Hindlimb muscle (tissue), 1 donor: ENCODE results near the gene CDKN2A. TPM values are rescaled to one million over a fixed set of nuclear protein-coding genes. Genes with fewer than 3 reads are reported as not detected.
"Not testable (repeated sequence)": the region's sequence is repeated elsewhere in the genome, so short reads cannot be mapped to it uniquely, and the experiment has no call there.

Source experiments
- DNase-seq: peaks from one replicate; pipeline ENCODE4 v3.0.0-alpha.2; 2013
- polyA plus RNA-seq: library from polyadenylated mRNA; unstranded; fragments of 120-200 nt; gene quantifications from one replicate; pipeline ENCODE4 v1.2.1, GENCODE V29; 2013; ENCODE audit not compliant: insufficient read length

Gene CDKN2A
- polyA plus RNA-seq, 1 donor, result not detected

DNA sequence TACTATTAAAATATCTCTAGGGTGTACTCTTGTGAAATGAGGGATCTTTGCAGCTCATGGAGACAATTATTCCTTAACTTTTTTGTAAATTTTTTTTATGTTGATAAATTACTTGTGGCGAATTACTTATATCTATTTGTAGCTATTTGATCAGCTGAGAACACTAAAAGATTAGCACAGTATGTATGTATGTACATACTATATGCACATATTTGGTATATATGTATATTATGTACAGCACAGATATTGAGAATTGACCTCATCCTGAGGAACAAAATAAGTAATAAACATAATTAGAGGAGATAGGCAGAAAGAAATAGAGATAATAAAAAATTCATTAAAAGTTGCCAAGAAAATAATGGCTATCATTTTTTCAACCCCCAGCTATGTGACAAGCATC lies 11.8 kb downstream of the CDKN2A start:
- DNase-seq, result no peak

GRCh38 chr9:21976334-21976875 lies 17.8 kb downstream of the CDKN2A start:
- DNase-seq, result no peak

GRCh38 chr9:21974722-21975409 lies 19.3 kb downstream of the CDKN2A start:
- no peak for DNase-seq

- no peak for DNase-seq
Observed at GRCh38 chr9:21974343-21974721, 19.9 kb downstream of the CDKN2A start.

GRCh38 chr9:21972361-21972760 lies 21.8 kb downstream of the CDKN2A start:
- no peak for DNase-seq

- DNase-seq, result no peak
Observed at GRCh38 chr9:21970800-21971640, 23.2 kb downstream of the CDKN2A start.

DNA sequence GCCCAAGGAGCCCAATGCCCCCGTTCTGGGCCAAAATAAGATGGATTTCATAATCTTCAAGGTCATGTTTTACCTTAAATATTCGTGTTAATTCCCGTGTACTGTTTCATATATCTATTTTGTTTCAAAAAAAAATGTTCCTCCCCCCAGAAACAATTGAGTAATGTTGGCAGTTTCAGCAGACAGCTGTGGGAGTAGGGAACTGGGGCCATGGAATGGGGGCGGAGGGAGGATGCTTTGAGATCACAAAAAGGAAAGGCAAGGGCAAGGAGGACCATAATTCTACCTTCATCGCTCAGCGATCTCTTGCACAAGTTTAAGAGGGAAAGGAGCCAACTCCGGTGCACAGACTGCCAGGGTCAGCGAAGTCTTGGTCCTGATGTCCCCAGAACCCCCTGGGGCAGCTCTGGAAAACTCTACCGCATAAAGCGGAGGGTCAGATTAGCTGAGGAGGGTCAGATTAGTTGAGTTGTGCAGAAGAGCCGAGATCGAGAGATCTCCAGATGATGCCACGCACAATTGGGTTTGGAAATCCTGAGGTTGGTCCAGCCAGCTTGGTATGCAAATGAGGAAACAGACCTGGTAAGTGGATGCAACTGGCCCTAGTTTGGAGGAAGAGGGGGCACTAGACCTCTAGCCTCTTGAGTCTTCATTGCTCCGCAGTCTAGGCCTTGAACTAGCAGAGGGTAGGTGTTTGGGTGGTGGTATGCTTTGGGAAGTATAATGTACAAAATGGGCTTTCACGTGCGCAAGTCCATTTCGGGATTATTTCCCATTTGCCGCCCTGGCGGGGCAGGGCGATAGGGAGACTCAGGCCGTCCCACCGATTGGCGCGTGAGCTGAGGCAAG lies 24.0 kb downstream of the CDKN2A start:
- DNase-seq, result no peak

GRCh38 chr9:21969011-21969940 lies 24.9 kb downstream of the CDKN2A start:
- DNase-seq, result no peak

GRCh38 chr9:21968331-21969010 lies 25.7 kb downstream of the CDKN2A start:
- DNase-seq, result no peak

GRCh38 chr9:21967702-21968101 lies 26.5 kb downstream of the CDKN2A start:
- no peak for DNase-seq

DNA sequence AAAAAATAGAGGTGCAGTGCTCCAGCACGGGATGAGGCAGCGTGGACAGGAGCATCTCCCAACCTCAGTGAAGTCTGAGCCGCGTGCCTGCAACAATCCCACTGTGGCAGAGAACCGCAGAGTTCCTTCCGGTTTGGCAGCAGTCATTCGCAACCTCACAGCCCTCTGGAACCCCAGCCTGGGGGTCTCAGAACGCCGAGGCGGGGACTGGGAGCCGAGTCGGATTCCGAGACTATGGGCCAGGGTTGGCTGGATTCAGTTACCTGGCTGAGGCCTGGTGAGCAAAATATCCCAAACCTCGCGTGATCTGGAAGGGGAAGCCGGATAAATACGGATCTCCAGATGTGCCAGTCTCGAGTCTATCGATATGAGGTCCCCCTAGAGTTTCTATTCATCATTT lies 27.0 kb downstream of the CDKN2A start:
- DNase-seq, result no peak

DNA sequence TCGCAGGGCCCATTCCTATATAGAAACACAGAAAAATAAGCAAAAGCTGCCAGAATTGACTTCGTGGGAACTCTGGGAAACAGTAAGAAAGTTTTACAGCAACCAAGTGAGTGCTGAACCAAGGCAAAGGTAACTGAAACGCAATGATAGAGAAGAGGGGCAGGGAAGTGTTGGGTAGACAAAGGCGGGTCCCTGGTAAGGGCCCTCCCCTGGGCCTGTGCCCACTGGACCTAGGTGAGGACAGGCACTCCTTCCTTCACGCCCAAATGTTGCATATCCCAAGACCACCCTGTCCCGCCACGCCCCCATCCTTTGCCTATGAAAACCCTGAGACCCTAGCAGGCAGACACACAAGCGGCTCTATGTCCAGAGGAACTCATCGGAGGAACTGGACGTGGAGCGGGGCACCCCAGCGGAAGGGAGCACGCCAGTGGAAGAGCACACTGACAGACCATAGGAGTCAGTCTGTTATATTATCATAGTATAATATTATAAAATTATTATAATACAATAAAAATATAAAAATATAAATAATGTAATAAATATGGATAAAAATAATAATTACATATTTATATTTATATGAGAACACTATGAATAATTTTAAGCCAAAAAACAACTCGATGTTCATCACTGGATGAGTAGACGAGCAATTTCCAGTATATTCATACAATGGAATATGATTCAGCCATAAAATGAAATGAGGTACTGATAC lies 27.9 kb downstream of the CDKN2A start:
- DNase-seq, result no peak

- DNase-seq, result no peak
Observed at GRCh38 chr9:21965401-21965951, 28.7 kb downstream of the CDKN2A start.

GRCh38 chr9:21964925-21965385 lies 29.2 kb downstream of the CDKN2A start:
- DNase-seq, result no peak

DNA sequence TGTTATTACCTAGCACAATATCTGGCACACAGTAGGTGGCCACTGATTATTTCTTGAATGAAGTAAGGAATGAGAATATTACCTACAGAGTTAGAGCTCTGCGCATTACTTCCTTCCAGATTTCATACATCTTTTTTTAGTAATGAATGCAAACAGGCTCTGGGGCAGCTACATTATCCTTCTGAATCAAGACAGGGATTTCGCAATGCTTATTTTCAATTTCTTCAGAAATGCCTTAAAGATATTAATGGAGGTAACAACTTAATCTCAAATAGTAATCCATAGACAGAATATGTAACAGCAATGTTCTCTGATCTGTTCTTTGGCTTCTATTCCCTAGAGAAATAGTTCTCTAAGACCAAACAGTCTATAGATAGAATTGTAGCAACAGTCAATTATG lies 32.6 kb downstream of the CDKN2A start:
- DNase-seq, result no peak

DNA sequence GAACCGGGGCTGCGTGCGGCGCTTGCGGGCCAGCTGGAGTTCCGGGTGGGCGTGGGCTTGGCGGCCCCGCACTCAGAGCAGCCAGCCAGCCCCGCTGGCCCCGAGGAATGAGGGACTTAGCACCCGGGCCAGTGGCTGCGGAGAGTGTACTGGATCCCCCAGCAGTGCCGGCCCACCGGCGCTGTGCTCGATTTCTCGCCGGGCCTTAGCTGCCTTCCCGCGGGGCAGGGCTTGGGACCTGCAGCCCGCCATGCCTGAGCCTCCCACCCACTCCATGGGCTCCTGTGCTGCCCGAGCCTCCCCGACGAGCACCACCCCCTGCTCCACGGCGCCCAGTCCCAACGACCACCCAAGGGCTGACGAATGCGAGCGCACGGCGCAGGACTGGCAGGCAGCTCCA lies 34.9 kb downstream of the CDKN2A start:
- DNase-seq, result not testable (repeated sequence)

GRCh38 chr9:21958833-21959232 lies 35.4 kb downstream of the CDKN2A start:
- DNase-seq, result no peak

- DNase-seq, result no peak
Observed at GRCh38 chr9:21945606-21946005, 48.6 kb downstream of the CDKN2A start.

DNA sequence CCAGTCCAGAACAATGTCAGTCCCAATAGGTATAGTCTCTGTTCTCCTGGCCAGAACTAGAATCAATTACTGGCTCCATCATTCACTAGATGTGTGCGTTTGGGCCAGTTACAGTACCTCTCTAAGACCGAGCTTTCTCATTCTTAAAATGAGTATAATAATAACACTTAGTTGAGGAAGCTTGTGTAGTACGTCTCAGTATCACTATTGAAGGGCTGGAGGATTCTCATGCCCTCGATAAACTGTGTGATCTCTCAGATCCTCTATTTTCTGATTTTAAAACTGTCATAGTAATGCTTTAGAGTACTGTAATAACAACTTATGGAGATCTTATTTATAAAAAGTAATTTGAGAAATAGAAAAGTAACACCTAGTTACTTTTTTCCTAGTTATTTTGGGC lies 50.7 kb downstream of the CDKN2A start:
- no peak for DNase-seq
